ENCODE data around the gene CTNNBIP1. TPM values are rescaled to one million over a fixed set of nuclear protein-coding genes. Genes with fewer than 3 reads are reported as not detected.

The CTNNBIP1 gene, protein sequence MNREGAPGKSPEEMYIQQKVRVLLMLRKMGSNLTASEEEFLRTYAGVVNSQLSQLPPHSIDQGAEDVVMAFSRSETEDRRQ
- total RNA-seq = 20.5 and 20.9 TPM in 2 replicates

DNA sequence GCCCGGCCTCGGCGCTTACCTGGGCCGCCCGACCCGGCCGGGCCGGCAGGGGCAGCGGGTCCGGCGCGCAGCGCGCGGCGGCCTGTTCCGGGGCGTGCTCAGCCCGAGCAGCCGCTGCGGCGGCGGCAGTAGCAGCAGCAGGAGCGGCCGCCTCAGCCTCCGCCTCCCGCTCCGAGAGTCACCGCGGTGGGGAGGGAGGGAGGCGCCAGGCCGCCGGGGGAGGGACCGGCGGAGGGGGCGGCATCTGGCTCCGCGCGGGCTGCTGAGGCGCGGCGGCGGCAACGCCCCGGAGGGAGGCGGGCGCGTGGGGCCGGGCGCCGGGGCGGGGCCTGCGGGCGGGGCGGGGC, at the start of gene CTNNBIP1:
Gene CTNNBIP1, minus strand, starts transcription at position 194 of the 347 bp plus-strand sequence. CDS start 38,205 bp downstream, outside the sequence.

DNA sequence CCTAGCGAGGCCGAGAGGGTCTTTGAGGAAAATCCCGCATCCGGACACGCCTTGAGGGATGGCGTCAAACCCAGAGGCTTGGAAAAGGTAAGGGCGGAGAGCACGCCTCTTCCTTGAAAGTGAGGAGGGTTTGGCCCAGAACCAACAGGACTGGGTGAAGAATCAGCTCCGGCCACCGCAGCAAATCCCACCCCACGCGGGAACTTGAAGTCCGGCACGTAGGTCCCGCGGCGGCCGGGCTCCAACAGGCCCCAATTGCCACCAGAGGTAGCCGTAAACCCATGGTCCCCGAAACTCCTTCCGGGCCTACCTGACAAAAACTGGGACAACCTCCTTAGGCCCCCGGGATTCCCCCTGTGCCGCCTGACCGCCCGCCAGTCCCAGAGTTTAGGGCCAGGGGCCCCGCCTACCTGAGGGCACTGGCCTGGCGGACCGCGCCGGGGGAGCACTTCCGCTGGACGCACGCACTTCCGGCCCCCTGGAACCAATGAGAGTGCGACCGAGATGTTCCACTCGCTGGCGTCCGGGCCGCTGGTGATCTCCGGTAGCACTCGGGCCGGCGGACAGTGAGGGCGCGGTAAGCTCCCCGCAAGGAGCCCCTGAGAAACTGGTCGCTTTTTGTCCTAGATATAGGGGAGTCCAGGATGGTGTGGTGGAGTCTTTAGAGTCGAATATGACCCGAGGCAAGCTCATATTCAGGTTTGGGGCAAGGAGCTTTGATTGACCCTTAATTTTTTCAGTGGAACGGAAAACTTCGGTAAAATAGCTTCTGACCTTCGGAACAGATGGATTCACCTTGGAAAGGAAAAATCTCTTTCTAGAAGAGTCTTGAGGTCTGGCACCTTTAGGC, 33.1 kb upstream of the CTNNBIP1 start, which contains the start of the genes LZIC and NMNAT1:
Gene LZIC, minus strand, starts transcription at position 453 of the 850 bp plus-strand sequence. CDS start 6,772 bp downstream, outside the sequence.
Gene NMNAT1, plus strand, starts transcription at position 537 of the 850 bp plus-strand sequence. CDS start 28,599 bp downstream, outside the sequence.

DNA sequence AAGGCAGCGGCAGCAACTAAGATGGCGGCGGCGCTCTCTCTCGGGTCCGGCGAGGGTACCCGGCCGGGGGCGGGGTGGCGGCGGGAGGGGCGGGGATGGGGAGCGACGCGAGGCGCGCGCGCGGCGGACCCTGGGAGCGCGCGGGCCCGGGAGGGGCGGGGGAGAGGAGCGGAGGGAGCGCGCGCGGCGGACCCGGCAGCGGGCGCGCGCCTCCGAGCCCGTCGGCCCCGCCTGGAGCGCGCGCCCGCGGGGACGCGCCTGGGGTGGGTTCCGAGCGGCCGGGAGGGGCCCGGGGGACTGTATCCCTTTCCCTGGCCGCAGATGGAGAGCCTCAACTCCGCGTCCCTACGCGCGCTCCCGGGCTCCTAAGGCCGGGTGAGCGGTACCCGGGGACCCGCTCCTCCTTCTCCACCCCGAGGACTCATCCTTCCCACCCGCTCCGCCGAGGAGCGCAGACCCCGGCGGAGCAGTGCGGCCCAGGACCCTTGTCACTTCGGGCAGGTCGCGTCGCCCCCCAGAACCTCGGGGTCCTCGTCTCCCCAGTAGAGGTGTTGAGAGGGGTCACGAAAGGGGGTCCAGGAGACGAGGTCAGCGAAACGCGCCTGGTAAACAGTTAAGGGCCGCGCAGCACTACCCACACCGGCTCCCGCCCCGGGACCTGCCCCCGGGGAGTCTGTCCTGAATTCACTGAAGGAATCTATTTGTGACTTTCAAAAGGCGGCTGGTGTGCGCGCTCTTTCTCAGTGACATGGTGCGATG, 85.9 kb downstream of the CTNNBIP1 start, which contains the start of gene CLSTN1:
Gene CLSTN1, minus strand, starts transcription at position 23 of the 759 bp plus-strand sequence. CDS start 232 bp downstream, outside the sequence.

Other genes with a start within 250 kb of the CTNNBIP1 start
- gene CLSTN1, start 86.3 kb downstream of the CTNNBIP1 start, total RNA-seq = 83.4 and 92.7 TPM in 2 replicates
- 28.8 and 41.8 TPM in 2 replicates for gene LZIC, start 33.1 kb upstream of the CTNNBIP1 start, total RNA-seq
- 19.9 and 20.6 TPM in 2 replicates for gene NMNAT1, start 33.2 kb upstream of the CTNNBIP1 start, total RNA-seq
- not detected in 2 replicates for gene RBP7, start 87.0 kb upstream of the CTNNBIP1 start, total RNA-seq
- gene UBE4B, start 122.7 kb upstream of the CTNNBIP1 start, total RNA-seq = 19.4 and 21.5 TPM in 2 replicates

Data from regular cardiac myocyte (primary cell).